Measurements from ENCODE around the gene SMG6. TPM values are rescaled to one million over a fixed set of nuclear protein-coding genes. Genes with fewer than 3 reads are reported as not detected.

SMG6 gene
- total and polyA plus RNA-seq, 2 donors (not counting 1 experiment from before 2014, with no cell fraction given) = 10.6 to 35.5 TPM

DNA sequence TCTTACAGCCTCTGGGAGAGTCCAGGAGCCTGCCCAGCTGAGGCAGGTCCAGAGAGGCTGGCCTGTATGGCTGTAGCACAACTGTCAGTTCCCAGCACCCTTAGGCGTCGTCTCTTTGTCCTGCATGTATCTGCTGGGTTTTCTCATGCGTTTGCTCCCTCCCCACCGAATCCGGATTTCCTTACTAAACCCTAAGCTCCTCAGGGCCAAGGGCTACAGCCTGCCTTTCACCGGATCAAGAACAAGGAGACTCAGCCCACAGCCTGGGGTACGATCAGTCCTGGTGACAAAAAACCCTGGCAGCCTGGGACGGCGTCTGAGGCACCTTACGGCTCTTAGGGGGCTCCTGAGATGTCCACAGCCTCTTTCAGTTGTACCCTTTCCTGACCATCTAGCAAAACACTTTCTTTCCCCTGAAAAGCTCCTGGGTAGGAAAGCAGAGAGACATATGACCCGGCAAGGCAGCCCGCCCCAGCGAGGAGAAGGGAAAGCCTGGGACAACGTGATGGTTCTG is 236.5 kb downstream of the SMG6 start:
- no peak overlapping the region for H3K27ac Mint-ChIP-seq
- H3K9ac ChIP-seq (ENCODE audit: low read length) = no peak overlapping the region
- no peaks in the 10 kb centered on the region for H3K27me3 ChIP-seq (replicated peaks in 1 of 4; ENCODE audit: control extremely low read depth in 1 of 4, control insufficient read depth in 3 of 4, insufficient read depth in 4 of 4, low read length in 3 of 4)
- intact Hi-C loops (cut with micrococcal nuclease) = no loop called here
- H3K4me1 ChIP-seq (ENCODE audit: control insufficient read depth in 2 of 2, insufficient read depth in 2 of 2, low read length in 2 of 2) = peaks cover 20 to 46% of the 10 kb centered on the region in 2 donors
- no peak overlapping the region for H3K4me3 Mint-ChIP-seq
- H3K4me2 ChIP-seq (replicated peaks; ENCODE audit: low read depth, low read length, poor library complexity, severe bottlenecking) = no peak overlapping the region
- H3K79me2 ChIP-seq (ENCODE audit: control insufficient read depth, insufficient read depth, low read length) = no peaks in the 10 kb centered on the region
- no peaks in the 10 kb centered on the region for H3K9me3 Mint-ChIP-seq (ENCODE audit: insufficient read depth)
- no peak for TF ChIP-seq EZH2 (IDR thresholded peaks at IDR 0.05; ENCODE audit: borderline replicate concordance, insufficient read depth, low read depth, low read length, poor library complexity, severe bottlenecking)
- TF ChIP-seq, protein P1, sequence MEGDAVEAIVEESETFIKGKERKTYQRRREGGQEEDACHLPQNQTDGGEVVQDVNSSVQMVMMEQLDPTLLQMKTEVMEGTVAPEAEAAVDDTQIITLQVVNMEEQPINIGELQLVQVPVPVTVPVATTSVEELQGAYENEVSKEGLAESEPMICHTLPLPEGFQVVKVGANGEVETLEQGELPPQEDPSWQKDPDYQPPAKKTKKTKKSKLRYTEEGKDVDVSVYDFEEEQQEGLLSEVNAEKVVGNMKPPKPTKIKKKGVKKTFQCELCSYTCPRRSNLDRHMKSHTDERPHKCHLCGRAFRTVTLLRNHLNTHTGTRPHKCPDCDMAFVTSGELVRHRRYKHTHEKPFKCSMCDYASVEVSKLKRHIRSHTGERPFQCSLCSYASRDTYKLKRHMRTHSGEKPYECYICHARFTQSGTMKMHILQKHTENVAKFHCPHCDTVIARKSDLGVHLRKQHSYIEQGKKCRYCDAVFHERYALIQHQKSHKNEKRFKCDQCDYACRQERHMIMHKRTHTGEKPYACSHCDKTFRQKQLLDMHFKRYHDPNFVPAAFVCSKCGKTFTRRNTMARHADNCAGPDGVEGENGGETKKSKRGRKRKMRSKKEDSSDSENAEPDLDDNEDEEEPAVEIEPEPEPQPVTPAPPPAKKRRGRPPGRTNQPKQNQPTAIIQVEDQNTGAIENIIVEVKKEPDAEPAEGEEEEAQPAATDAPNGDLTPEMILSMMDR (IDR thresholded peaks at IDR 0.05) = no peak
- H2AFZ ChIP-seq (ENCODE audit: insufficient read depth, low read depth, low read length, poor library complexity, severe bottlenecking) = no peak overlapping the region
- H3K9me3 ChIP-seq (ENCODE audit: control extremely low read depth in 1 of 3, control insufficient read depth in 2 of 3, insufficient read depth in 1 of 3, low read length in 2 of 3) = no peaks in the 10 kb centered on the region
- H3K4me3 ChIP-seq (ENCODE audit: control extremely low read depth in 1 of 5, extremely low read depth in 1 of 5, insufficient read depth in 1 of 5, low read depth in 2 of 5, low read length in 4 of 5) = no peak overlapping the region
- WGBS (ENCODE audit: insufficient coverage) = 89% methylated on average over 14 of the region's 14 CpGs
- DNase-seq = no peak
- no peak overlapping the region for H3K27ac ChIP-seq (ENCODE audit: low read length in 2 of 2)
- H4K20me1 ChIP-seq (ENCODE audit: control insufficient read depth, insufficient read depth, low read length, poor library complexity, severe bottlenecking) = no peaks in the 10 kb centered on the region
- H3K27me3 Mint-ChIP-seq = no peaks in the 10 kb centered on the region
- H3K4me1 Mint-ChIP-seq = peaks cover 47% of the 10 kb centered on the region
- CTCF ChIA-PET = interaction anchor here (5.4 kb wide), 1 partner anchor 11 kb away, joined by 28 read pairs; the partner anchor contains the start of gene HIC1
- POLR2A ChIA-PET = no interaction called here
- no peak for ATAC-seq (ENCODE audit: low read depth)
- H3K36me3 ChIP-seq (replicated peaks in 1 of 2; ENCODE audit: control extremely low read depth in 1 of 2, control insufficient read depth in 1 of 2, extremely low read depth in 1 of 2, insufficient read depth in 2 of 2, low read length in 1 of 2) = peaks cover 2 to 19% of the 10 kb centered on the region in 2 experiments

DNA sequence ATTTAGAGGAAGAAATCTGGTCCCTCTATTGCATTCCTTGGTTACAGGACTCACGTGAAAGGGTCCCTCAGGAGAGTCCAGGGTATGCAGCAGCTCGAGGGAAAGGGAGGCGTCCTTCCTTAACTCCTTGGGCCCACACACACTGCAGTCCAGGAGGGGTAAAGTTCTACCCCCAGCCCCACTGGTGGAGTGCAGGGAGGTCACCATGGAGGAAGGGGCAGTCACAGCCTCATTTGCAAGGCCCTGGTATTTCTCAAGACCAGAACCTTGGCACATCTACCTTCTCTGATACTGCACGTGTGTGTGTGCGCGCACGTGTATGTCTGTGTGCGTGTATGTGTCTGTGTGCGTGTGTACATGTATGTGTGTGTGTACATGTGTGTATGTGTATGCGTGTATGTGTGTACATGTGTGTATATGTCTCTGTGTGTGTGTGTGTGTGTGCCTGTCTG is 237.6 kb downstream of the SMG6 start:
- CTCF ChIA-PET = interaction anchor here (2.4 to 5.4 kb wide), 4 partner anchors 10 to 179 kb away, joined by 8 to 28 read pairs (median 16); partner anchors contain the start of gene HIC1
- intact Hi-C loops (cut with micrococcal nuclease) = no loop called here
- no peaks in the 10 kb centered on the region for H4K20me1 ChIP-seq (ENCODE audit: control insufficient read depth, insufficient read depth, low read length, poor library complexity, severe bottlenecking)
- H3K4me3 Mint-ChIP-seq = no peak overlapping the region
- no peak overlapping the region for H2AFZ ChIP-seq (ENCODE audit: insufficient read depth, low read depth, low read length, poor library complexity, severe bottlenecking)
- no peaks in the 10 kb centered on the region for H3K9me3 Mint-ChIP-seq (ENCODE audit: insufficient read depth)
- no peak overlapping the region for H3K4me2 ChIP-seq (replicated peaks; ENCODE audit: low read depth, low read length, poor library complexity, severe bottlenecking)
- H3K27ac ChIP-seq (ENCODE audit: low read length in 2 of 2) = no peak overlapping the region
- H3K4me1 ChIP-seq (ENCODE audit: control insufficient read depth in 2 of 2, insufficient read depth in 2 of 2, low read length in 2 of 2) = peaks cover 20 to 41% of the 10 kb centered on the region in 2 donors
- no peak overlapping the region for H3K4me3 ChIP-seq (ENCODE audit: control extremely low read depth in 1 of 5, extremely low read depth in 1 of 5, insufficient read depth in 1 of 5, low read depth in 2 of 5, low read length in 4 of 5)
- H3K4me1 Mint-ChIP-seq = peaks cover 44% of the 10 kb centered on the region
- 96% methylated on average over 10 of the region's 10 CpGs for WGBS (ENCODE audit: insufficient coverage)
- no peak overlapping the region for H3K9ac ChIP-seq (ENCODE audit: low read length)
- no peaks in the 10 kb centered on the region for H3K79me2 ChIP-seq (ENCODE audit: control insufficient read depth, insufficient read depth, low read length)
- H3K36me3 ChIP-seq (replicated peaks in 1 of 2; ENCODE audit: control extremely low read depth in 1 of 2, control insufficient read depth in 1 of 2, extremely low read depth in 1 of 2, insufficient read depth in 2 of 2, low read length in 1 of 2) = peaks cover 0 to 22% of the 10 kb centered on the region in 2 experiments
- POLR2A ChIA-PET = no interaction called here
- DNase-seq (no peak), ATAC-seq (ENCODE audit: low read depth) (no peak)
- H3K27me3 Mint-ChIP-seq = no peaks in the 10 kb centered on the region
- no peak overlapping the region for H3K27ac Mint-ChIP-seq
- TF ChIP-seq EZH2 (IDR thresholded peaks at IDR 0.05; ENCODE audit: borderline replicate concordance, insufficient read depth, low read depth, low read length, poor library complexity, severe bottlenecking) = no peak
- TF ChIP-seq, protein P1 (IDR thresholded peaks at IDR 0.05) = no peak
- H3K9me3 ChIP-seq (ENCODE audit: control extremely low read depth in 1 of 3, control insufficient read depth in 2 of 3, insufficient read depth in 1 of 3, low read length in 2 of 3) = no peaks in the 10 kb centered on the region
- H3K27me3 ChIP-seq (replicated peaks in 1 of 4; ENCODE audit: control extremely low read depth in 1 of 4, control insufficient read depth in 3 of 4, insufficient read depth in 4 of 4, low read length in 3 of 4) = no peaks in the 10 kb centered on the region

All from B cell (primary cell).